Measurements from ENCODE around the gene ALKBH1.

DNA sequence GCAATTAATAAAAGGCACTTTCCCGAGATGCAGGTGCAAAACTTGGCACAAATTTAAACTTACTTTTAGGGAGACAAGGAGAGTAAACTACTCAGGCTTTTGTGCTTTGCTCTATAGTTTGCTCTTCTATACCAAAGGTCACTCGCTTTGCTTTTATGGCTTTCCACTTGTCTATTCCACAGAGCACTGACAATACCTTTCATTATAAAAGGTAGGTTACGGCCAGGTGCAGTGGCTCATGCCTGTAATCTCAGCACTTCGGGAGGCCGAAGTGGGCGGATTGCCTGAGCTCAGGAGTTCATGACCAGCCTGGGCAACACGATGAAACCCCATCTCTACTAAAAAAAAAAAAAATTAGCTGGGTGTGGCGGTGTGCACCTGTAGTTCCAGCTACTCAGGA is 32.9 kb downstream of the ALKBH1 start:
- TF ChIP-seq EZH2 (IDR thresholded peaks at IDR 0.05; ENCODE audit: borderline replicate concordance, low read depth, low read length, severe bottlenecking) (no peak), CTCF (IDR thresholded peaks at IDR 0.05; ENCODE audit: borderline replicate concordance, extremely low read depth, low read length, poor library complexity, severe bottlenecking) (no peak)

All from DND-41 (cell line).